Esophagus muscularis mucosa (tissue), 4 donors: Measurements from ENCODE around the gene PIK3R5. TPM values are rescaled to one million over a fixed set of nuclear protein-coding genes. Genes with fewer than 3 reads are reported as not detected.

Source experiments
- DNase-seq: peaks from one replicate; pipeline ENCODE4 v3.0.0-alpha.2; 2017; ENCODE audit errors: extremely low spot score
- H3K27ac ChIP-seq, 4 donors: fragments of 200-600 bp; sonication (generic); replicated peaks in 1 of 4; 1 replicate in 3 of 4; 2 replicates in 1 of 4; pipeline ENCODE4 v1.5.1; 2016 to 2019; ENCODE audit warnings: mild to moderate bottlenecking in 1 of 4
- H3K27me3 ChIP-seq, 4 donors: fragments of 200-600 bp; sonication (generic); one replicate each; pipeline versions ENCODE4 v1.5.1 to v1.6.0; 2016 to 2019
- H3K36me3 ChIP-seq, 4 donors: fragments of 200-600 bp; sonication (generic); one replicate each; pipeline ENCODE4 v1.5.1; 2016 to 2019
- H3K4me1 ChIP-seq, 4 donors: fragments of 200-600 bp; sonication (generic); one replicate each; pipeline ENCODE4 v1.5.1; 2016 to 2019
- H3K4me3 ChIP-seq, 4 donors: fragments of 200-600 bp; sonication (generic); 1 replicate in 2 of 4; 2 replicates in 2 of 4; pipeline ENCODE4 v1.5.1; 2016 to 2019; ENCODE audit warnings: mild to moderate bottlenecking in 4 of 4, moderate library complexity in 1 of 4
- H3K9me3 ChIP-seq, 4 donors: fragments of 200-600 bp; sonication (generic); 1 replicate in 3 of 4; 2 replicates in 1 of 4; pipeline ENCODE4 v1.5.1; 2016 to 2019
- CTCF ChIP-seq, 3 experiments: fragments of 200-600 bp in 2 of 3; fragments of 450-650 bp in 1 of 3; sonication (generic) in 2 of 3; IDR thresholded peaks; one replicate each; pipeline ENCODE4 v1.5.1; 2017 to 2019; ENCODE audit warnings: antibody characterized with exemption in 3 of 3, mild to moderate bottlenecking in 2 of 3, moderate library complexity in 1 of 3
- EP300 ChIP-seq: sonication (generic); formaldehyde crosslinking; IDR thresholded peaks from one replicate; pipeline ENCODE4 v1.6.1; 2017; ENCODE audit warnings: antibody characterized with exemption
- POLR2A ChIP-seq: fragments of 450-650 bp; IDR thresholded peaks from one replicate; pipeline ENCODE4 v1.6.1; 2017; ENCODE audit warnings: antibody characterized with exemption, moderate library complexity, mild to moderate bottlenecking, low read depth
- POLR2AphosphoS5 ChIP-seq, 2 donors: sonication (generic); formaldehyde crosslinking; IDR thresholded peaks; one replicate each; pipeline ENCODE4 v1.6.1; 2017; ENCODE audit warnings: antibody characterized with exemption in 2 of 2
- WGBS: methylation state at CpG from one replicate; pipeline ENCODE4 v1.1.5; 2018; 5-methylcytosine and 5-hydroxymethylcytosine counted together
- intact Hi-C: fragments of 100-400 bp; cut with DNase I; formaldehyde crosslinking; loops from one replicate; pipeline ENCODE4 v1.15.1; 2023
- total RNA-seq, 4 donors: library from RNA; depleted of rRNA; stranded (reverse); fragments of >200 nt; gene quantifications; one replicate each; pipeline versions ENCODE4 v1.1.0 to v1.2.1, GENCODE V29; 2016

PIK3R5 gene
- total RNA-seq, 4 donors from 2014 or later: 7.0 to 16.2 (median 9.6) TPM

GRCh38 chr17:8900207-8900606 is 65.3 kb downstream of the PIK3R5 start:
- no peak for DNase-seq
- no peaks in the 10 kb centered on the region for H3K36me3 ChIP-seq
- no peak overlapping the region for H3K4me3 ChIP-seq
- 57% methylated on average over 6 of the region's 6 CpGs for WGBS
- no peaks in the 10 kb centered on the region for H3K9me3 ChIP-seq
- TF ChIP-seq POLR2A: no peak
- no peak for TF ChIP-seq EP300
- TF ChIP-seq CTCF (IDR thresholded peaks at IDR 0.05): no peak
- TF ChIP-seq POLR2AphosphoS5 (IDR thresholded peaks at IDR 0.05): no peak
- intact Hi-C loops: no loop called here
- peaks cover 0 to 4% (median under 1%) of the 10 kb centered on the region in 4 donors for H3K4me1 ChIP-seq
- H3K27ac ChIP-seq: no peak overlapping the region
- peaks cover 0 to 18% (median 0%) of the 10 kb centered on the region in 4 donors for H3K27me3 ChIP-seq

GRCh38 chr17:8898636-8899035 is 66.9 kb downstream of the PIK3R5 start:
- intact Hi-C loops: no loop called here
- no peak for DNase-seq
- no peak for TF ChIP-seq POLR2AphosphoS5 (IDR thresholded peaks at IDR 0.05)
- no peak for TF ChIP-seq CTCF (IDR thresholded peaks at IDR 0.05)
- TF ChIP-seq EP300: no peak
- TF ChIP-seq POLR2A: no peak
- peaks cover 0 to 11% (median 0%) of the 10 kb centered on the region in 4 donors for H3K27me3 ChIP-seq
- WGBS: 84% methylated on average over 6 of the region's 6 CpGs
- H3K4me3 ChIP-seq: no peak overlapping the region
- no peak overlapping the region for H3K27ac ChIP-seq
- H3K4me1 ChIP-seq: peaks cover 4 to 14% (median 6%) of the 10 kb centered on the region in 4 donors
- no peaks in the 10 kb centered on the region for H3K36me3 ChIP-seq
- no peaks in the 10 kb centered on the region for H3K9me3 ChIP-seq

- no peak overlapping the region for H3K4me3 ChIP-seq
- WGBS: 66% methylated on average over 2 of the region's 2 CpGs
- intact Hi-C loops: no loop called here
- no peak overlapping the region for H3K27ac ChIP-seq
- no peak for DNase-seq
- H3K27me3 ChIP-seq: peaks cover 0 to 11% (median 0%) of the 10 kb centered on the region in 4 donors
- no peak for TF ChIP-seq POLR2AphosphoS5 (IDR thresholded peaks at IDR 0.05)
- TF ChIP-seq EP300: no peak
- H3K36me3 ChIP-seq: no peaks in the 10 kb centered on the region
- H3K9me3 ChIP-seq: no peaks in the 10 kb centered on the region
- peaks cover 4 to 14% (median 6%) of the 10 kb centered on the region in 4 donors for H3K4me1 ChIP-seq
Measured at GRCh38 chr17:8898126-8898525, 67.4 kb downstream of the PIK3R5 start.

GRCh38 chr17:8896641-8897635 is 68.6 kb downstream of the PIK3R5 start:
- Histone ChIP-seq H3K27ac (no peak overlapping the region), H3K9me3 (no peaks in the 10 kb centered on the region), H3K4me3 (no peak overlapping the region), H3K27me3 (peaks cover 0 to 11% (median 0%) of the 10 kb centered on the region in 4 donors), H3K4me1 (peaks cover 4 to 14% (median 6%) of the 10 kb centered on the region in 4 donors), H3K36me3 (no peaks in the 10 kb centered on the region)
- TF ChIP-seq CTCF (IDR thresholded peaks at IDR 0.05) (no peak), POLR2A (no peak), POLR2AphosphoS5 (IDR thresholded peaks at IDR 0.05) (no peak), EP300 (no peak)
- DNase-seq: no peak
- intact Hi-C loops: no loop called here
- 72% methylated on average over 11 of the region's 12 CpGs for WGBS

- H3K4me3 ChIP-seq: no peak overlapping the region
- TF ChIP-seq CTCF (IDR thresholded peaks at IDR 0.05): no peak
- no peak for TF ChIP-seq POLR2A
- TF ChIP-seq EP300: no peak
- TF ChIP-seq POLR2AphosphoS5 (IDR thresholded peaks at IDR 0.05): no peak
- intact Hi-C loops: no loop called here
- no peak for DNase-seq
- peaks cover 0 to 11% (median 0%) of the 10 kb centered on the region in 4 donors for H3K27me3 ChIP-seq
- no peaks in the 10 kb centered on the region for H3K9me3 ChIP-seq
- no peaks in the 10 kb centered on the region for H3K36me3 ChIP-seq
- H3K27ac ChIP-seq: no peak overlapping the region
- 87% methylated on average over 3 of the region's 3 CpGs for WGBS
- H3K4me1 ChIP-seq: peaks cover 4 to 14% (median 6%) of the 10 kb centered on the region in 4 donors
Measured at GRCh38 chr17:8896087-8896486, 69.4 kb downstream of the PIK3R5 start.
